ENCODE measurements around the gene TOX2.

DNA sequence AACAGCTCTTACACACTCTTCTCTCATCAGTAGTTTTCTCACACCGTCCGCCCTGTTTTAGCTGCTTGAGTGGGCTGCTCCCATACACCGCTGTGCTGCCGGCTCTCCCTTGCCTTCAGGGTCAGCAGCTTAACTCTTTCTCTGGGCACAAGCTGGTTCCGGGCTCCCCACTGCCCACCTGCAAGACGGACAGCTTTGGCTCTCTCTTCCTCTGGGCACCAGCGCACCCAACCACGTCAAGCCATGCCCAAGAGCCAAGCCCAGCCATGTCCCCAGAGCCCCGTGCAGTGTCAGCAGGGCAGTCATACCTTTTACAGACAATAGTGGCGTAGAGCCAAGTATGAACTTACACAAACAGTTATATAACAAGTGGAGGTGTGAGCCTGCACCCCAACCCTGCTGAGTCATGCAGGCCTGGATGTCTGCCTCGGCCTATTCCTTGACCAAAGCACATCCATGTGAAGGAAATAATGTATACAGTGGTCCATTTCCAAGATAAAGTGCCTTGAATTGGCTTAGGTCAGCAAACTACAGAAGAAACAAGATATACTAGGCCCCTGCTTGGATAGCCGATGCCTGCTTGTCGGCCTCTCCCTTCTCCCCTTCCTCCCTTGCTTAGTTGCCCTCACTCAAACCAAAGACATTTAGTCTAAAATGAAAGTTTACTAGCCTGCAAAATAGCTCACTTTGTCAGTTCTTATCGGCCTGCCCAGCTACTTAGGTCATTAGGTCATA, 183.0 kb downstream of the TOX2 start:
- TF ChIP-seq GATA3 (IDR thresholded peaks at IDR 0.05; ENCODE audit: low read depth, low read length) (no peak), GATA2 (IDR thresholded peaks at IDR 0.05; ENCODE audit: low read depth, low read length) (no peak)
